ENCODE results near the gene CTCFL. TPM values are rescaled to one million over a fixed set of nuclear protein-coding genes. Genes with fewer than 3 reads are reported as not detected.

CTCFL gene
- total and polyA plus RNA-seq, 2 of the 13 experiments (the other 11 are each of a cell fraction or from before 2014, with no cell fraction given) = 0.04 TPM; not detected in 1

DNA sequence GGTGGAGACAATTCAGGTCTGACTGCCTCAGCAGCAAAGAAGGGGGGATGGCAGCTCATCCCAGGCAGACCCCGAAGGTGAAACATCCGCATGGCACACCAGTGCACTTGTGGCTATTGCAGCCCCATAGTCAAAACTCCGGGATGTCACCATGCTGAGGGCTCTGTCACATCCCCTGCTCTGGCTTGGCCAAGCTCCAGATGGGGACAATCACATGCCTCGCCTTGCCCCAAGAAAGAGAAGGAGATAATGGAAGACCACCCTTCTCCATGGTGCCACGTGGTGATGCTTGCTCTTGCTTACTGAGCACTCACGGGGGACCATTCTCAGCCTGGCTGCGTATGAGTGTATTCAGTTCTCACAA is 73.5 kb downstream of the CTCFL start (continued):
- TF ChIP-seq, protein P1, sequence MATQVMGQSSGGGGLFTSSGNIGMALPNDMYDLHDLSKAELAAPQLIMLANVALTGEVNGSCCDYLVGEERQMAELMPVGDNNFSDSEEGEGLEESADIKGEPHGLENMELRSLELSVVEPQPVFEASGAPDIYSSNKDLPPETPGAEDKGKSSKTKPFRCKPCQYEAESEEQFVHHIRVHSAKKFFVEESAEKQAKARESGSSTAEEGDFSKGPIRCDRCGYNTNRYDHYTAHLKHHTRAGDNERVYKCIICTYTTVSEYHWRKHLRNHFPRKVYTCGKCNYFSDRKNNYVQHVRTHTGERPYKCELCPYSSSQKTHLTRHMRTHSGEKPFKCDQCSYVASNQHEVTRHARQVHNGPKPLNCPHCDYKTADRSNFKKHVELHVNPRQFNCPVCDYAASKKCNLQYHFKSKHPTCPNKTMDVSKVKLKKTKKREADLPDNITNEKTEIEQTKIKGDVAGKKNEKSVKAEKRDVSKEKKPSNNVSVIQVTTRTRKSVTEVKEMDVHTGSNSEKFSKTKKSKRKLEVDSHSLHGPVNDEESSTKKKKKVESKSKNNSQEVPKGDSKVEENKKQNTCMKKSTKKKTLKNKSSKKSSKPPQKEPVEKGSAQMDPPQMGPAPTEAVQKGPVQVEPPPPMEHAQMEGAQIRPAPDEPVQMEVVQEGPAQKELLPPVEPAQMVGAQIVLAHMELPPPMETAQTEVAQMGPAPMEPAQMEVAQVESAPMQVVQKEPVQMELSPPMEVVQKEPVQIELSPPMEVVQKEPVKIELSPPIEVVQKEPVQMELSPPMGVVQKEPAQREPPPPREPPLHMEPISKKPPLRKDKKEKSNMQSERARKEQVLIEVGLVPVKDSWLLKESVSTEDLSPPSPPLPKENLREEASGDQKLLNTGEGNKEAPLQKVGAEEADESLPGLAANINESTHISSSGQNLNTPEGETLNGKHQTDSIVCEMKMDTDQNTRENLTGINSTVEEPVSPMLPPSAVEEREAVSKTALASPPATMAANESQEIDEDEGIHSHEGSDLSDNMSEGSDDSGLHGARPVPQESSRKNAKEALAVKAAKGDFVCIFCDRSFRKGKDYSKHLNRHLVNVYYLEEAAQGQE (IDR thresholded peaks at IDR 0.05; ENCODE audit: borderline replicate concordance in 1 of 2, low read depth in 1 of 2, low read length in 2 of 2) = no peak
- TF ChIP-seq ZNF138 (CRISPR knock-in tag; IDR thresholded peaks at IDR 0.05; ENCODE audit: low read depth) (no peak), CBX5 (CRISPR knock-in tag; IDR thresholded peaks at IDR 0.05; ENCODE audit: borderline replicate concordance) (no peak), ZNF644 (CRISPR knock-in tag; IDR thresholded peaks at IDR 0.05; ENCODE audit: low read depth) (no peak), DNMT1 (CRISPR knock-in tag; IDR thresholded peaks at IDR 0.05) (no peak), MXD4 (CRISPR knock-in tag; IDR thresholded peaks at IDR 0.05) (no peak), ZNF777 (CRISPR knock-in tag; IDR thresholded peaks at IDR 0.05) (no peak), HNF4G (IDR thresholded peaks at IDR 0.05; ENCODE audit: borderline replicate concordance, low read depth, low read length) (no peak), HNF4G (CRISPR knock-in tag; IDR thresholded peaks at IDR 0.05; ENCODE audit: borderline replicate concordance, low read depth) (no peak)
- TF ChIP-seq, protein P2, sequence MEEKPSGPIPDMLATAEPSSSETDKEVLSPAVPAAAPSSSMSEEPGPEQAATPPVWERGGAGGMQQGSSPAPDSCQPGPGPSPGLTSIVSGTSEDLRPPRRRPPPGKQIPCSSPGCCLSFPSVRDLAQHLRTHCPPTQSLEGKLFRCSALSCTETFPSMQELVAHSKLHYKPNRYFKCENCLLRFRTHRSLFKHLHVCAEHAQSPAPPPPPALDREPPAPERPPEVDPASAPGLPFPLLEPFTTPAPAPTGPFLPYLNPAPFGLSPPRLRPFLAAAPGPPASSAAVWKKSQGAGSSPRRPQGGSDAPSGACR (CRISPR knock-in tag; IDR thresholded peaks at IDR 0.05) = no peak
- TF ChIP-seq, protein P3, sequence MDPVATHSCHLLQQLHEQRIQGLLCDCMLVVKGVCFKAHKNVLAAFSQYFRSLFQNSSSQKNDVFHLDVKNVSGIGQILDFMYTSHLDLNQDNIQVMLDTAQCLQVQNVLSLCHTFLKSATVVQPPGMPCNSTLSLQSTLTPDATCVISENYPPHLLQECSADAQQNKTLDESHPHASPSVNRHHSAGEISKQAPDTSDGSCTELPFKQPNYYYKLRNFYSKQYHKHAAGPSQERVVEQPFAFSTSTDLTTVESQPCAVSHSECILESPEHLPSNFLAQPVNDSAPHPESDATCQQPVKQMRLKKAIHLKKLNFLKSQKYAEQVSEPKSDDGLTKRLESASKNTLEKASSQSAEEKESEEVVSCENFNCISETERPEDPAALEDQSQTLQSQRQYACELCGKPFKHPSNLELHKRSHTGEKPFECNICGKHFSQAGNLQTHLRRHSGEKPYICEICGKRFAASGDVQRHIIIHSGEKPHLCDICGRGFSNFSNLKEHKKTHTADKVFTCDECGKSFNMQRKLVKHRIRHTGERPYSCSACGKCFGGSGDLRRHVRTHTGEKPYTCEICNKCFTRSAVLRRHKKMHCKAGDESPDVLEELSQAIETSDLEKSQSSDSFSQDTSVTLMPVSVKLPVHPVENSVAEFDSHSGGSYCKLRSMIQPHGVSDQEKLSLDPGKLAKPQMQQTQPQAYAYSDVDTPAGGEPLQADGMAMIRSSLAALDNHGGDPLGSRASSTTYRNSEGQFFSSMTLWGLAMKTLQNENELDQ (CRISPR knock-in tag; IDR thresholded peaks at IDR 0.05; ENCODE audit: borderline replicate concordance) = no peak
- TF ChIP-seq, protein P4, sequence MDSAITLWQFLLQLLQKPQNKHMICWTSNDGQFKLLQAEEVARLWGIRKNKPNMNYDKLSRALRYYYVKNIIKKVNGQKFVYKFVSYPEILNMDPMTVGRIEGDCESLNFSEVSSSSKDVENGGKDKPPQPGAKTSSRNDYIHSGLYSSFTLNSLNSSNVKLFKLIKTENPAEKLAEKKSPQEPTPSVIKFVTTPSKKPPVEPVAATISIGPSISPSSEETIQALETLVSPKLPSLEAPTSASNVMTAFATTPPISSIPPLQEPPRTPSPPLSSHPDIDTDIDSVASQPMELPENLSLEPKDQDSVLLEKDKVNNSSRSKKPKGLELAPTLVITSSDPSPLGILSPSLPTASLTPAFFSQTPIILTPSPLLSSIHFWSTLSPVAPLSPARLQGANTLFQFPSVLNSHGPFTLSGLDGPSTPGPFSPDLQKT (CRISPR knock-in tag; IDR thresholded peaks at IDR 0.05; ENCODE audit: borderline replicate concordance) = no peak
